ENCODE measurements around the gene TET1.

DNA sequence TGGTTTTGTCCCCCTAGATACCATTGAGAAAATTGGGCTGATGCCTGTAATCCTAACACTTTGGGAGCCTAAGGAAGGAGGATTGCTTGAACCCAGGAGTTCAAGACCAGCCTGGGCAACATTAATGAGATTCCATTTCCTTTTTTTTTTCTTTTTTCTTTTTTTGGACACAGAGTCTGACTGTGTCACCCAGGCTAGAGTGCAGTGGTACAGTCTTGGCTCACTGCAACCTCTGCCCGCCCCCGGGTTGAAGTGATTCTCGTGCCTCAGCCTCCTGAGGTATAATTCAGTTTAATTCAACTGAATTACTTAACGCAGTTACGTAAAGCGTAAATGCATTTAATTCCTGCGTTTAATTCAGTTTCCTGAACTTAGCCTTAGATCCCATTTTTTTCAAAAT is 174.2 kb downstream of the TET1 start:
- no peak for TF ChIP-seq CTCF (IDR thresholded peaks at IDR 0.05 in 8 of 11, conservative IDR thresholded peaks at IDR 0.05 in 3 of 11)
- no peak for TF ChIP-seq POLR2AphosphoS5 (IDR thresholded peaks at IDR 0.05)
- TF ChIP-seq POLR2A (IDR thresholded peaks at IDR 0.05), result no peak
